Breast epithelium (tissue), 4 donors: ENCODE results near the gene RECQL. TPM values are rescaled to one million over a fixed set of nuclear protein-coding genes. Genes with fewer than 3 reads are reported as not detected.

Experiments used
- DNase-seq, 2 donors: peaks; one replicate each; pipeline ENCODE4 v3.0.0-alpha.2; 2019; ENCODE audit warnings: low spot score in 2 of 2
- H3K27ac ChIP-seq, 2 donors: fragments of 200-600 bp; sonication (generic) in 1 of 2; one replicate each; pipeline ENCODE4 v1.5.1; 2016 to 2019; ENCODE audit warnings: mild to moderate bottlenecking in 1 of 2
- H3K27me3 ChIP-seq, 2 donors: fragments of 200-600 bp; sonication (generic) in 1 of 2; one replicate each; pipeline versions ENCODE4 v1.5.1 to v1.6.0; 2017 to 2019; ENCODE audit warnings: control low read depth in 1 of 2, mild to moderate bottlenecking in 1 of 2
- H3K36me3 ChIP-seq: fragments of 200-600 bp; one replicate; pipeline ENCODE4 v1.5.1; 2019
- H3K4me1 ChIP-seq, 2 donors: fragments of 200-600 bp; sonication (generic); one replicate each; pipeline ENCODE4 v1.5.1; 2016 to 2019; ENCODE audit warnings: control low read depth in 1 of 2
- H3K4me3 ChIP-seq, 3 donors: fragments of 200-600 bp; sonication (generic); 1 replicate in 2 of 3; 2 replicates in 1 of 3; pipeline ENCODE4 v1.5.1; 2016 to 2019; ENCODE audit warnings: mild to moderate bottlenecking in 3 of 3, moderate library complexity in 2 of 3
- H3K9me3 ChIP-seq, 2 donors: fragments of 200-600 bp; sonication (generic) in 1 of 2; one replicate each; pipeline ENCODE4 v1.5.1; 2016 to 2019; ENCODE audit warnings: control low read depth in 1 of 2
- CTCF ChIP-seq, 3 donors: fragments of 450-650 bp; IDR thresholded peaks; one replicate each; pipeline ENCODE4 v1.5.1; 2016 to 2017; ENCODE audit warnings: antibody characterized with exemption in 3 of 3, mild to moderate bottlenecking in 3 of 3, moderate library complexity in 3 of 3
- POLR2A ChIP-seq: fragments of 450-650 bp; IDR thresholded peaks from one replicate; pipeline ENCODE4 v1.6.1; 2016; ENCODE audit warnings: antibody characterized with exemption, mild to moderate bottlenecking, moderate library complexity
- POLR2AphosphoS5 ChIP-seq, 3 donors: sonication (generic); formaldehyde crosslinking; IDR thresholded peaks; one replicate each; pipeline ENCODE4 v1.6.1; 2017; ENCODE audit warnings: antibody characterized with exemption in 3 of 3
- intact Hi-C: fragments of 100-400 bp; cut with DNase I; formaldehyde crosslinking; loops from one replicate; pipeline ENCODE4 v1.15.1; 2023; ENCODE audit warnings: low total_unique reads
- total RNA-seq, 3 donors: library from RNA; depleted of rRNA; stranded (reverse); fragments of >200 nt; gene quantifications; one replicate each; pipeline ENCODE4 v1.1.0, GENCODE V29; 2016

Gene RECQL
- total RNA-seq, 3 donors from 2014 or later: 33.8 to 46.2 (median 37.0) TPM

- no peak for TF ChIP-seq POLR2A
- TF ChIP-seq POLR2AphosphoS5 (IDR thresholded peaks at IDR 0.05): no peak
- no peak for TF ChIP-seq CTCF (IDR thresholded peaks at IDR 0.05)
- Histone ChIP-seq H3K4me1 (no peaks in the 10 kb centered on the region), H3K4me3 (no peak overlapping the region), H3K9me3 (no peaks in the 10 kb centered on the region), H3K27me3 (no peaks in the 10 kb centered on the region), H3K27ac (no peak overlapping the region), H3K36me3 (no peaks in the 10 kb centered on the region)
- intact Hi-C loops: no loop called here
- no peak for DNase-seq
Measured at GRCh38 chr12:21543151-21543550, 41.7 kb upstream of the RECQL start.

- Histone ChIP-seq H3K4me3 (no peak overlapping the region), H3K4me1 (no peaks in the 10 kb centered on the region), H3K36me3 (no peaks in the 10 kb centered on the region), H3K27me3 (no peaks in the 10 kb centered on the region), H3K27ac (no peak overlapping the region), H3K9me3 (no peaks in the 10 kb centered on the region)
- TF ChIP-seq POLR2A (no peak), POLR2AphosphoS5 (IDR thresholded peaks at IDR 0.05) (no peak), CTCF (IDR thresholded peaks at IDR 0.05) (no peak)
- DNase-seq: no peak
- intact Hi-C loops: no loop called here
Measured at GRCh38 chr12:21542403-21542802, 41.0 kb upstream of the RECQL start.

- TF ChIP-seq CTCF (IDR thresholded peaks at IDR 0.05) (no peak), POLR2AphosphoS5 (IDR thresholded peaks at IDR 0.05) (no peak), POLR2A (no peak)
- Histone ChIP-seq H3K4me3 (no peak overlapping the region), H3K9me3 (no peaks in the 10 kb centered on the region), H3K27me3 (no peaks in the 10 kb centered on the region), H3K4me1 (no peaks in the 10 kb centered on the region), H3K27ac (no peak overlapping the region), H3K36me3 (no peaks in the 10 kb centered on the region)
- intact Hi-C loops: no loop called here
- DNase-seq: no peak
Measured at GRCh38 chr12:21541773-21542172, 40.3 kb upstream of the RECQL start.

GRCh38 chr12:21539797-21540196 lies 38.4 kb upstream of the RECQL start:
- Histone ChIP-seq H3K9me3 (no peaks in the 10 kb centered on the region), H3K27me3 (no peaks in the 10 kb centered on the region), H3K27ac (no peak overlapping the region), H3K4me3 (no peak overlapping the region), H3K4me1 (no peaks in the 10 kb centered on the region), H3K36me3 (no peaks in the 10 kb centered on the region)
- intact Hi-C loops: no loop called here
- no peak for DNase-seq
- TF ChIP-seq POLR2AphosphoS5 (IDR thresholded peaks at IDR 0.05) (no peak), CTCF (IDR thresholded peaks at IDR 0.05) (no peak), POLR2A (no peak)

GRCh38 chr12:21538061-21538653 lies 36.7 kb upstream of the RECQL start:
- Histone ChIP-seq H3K4me1 (no peaks in the 10 kb centered on the region), H3K4me3 (no peak overlapping the region), H3K36me3 (no peaks in the 10 kb centered on the region), H3K27me3 (no peaks in the 10 kb centered on the region), H3K27ac (no peak overlapping the region), H3K9me3 (no peaks in the 10 kb centered on the region)
- TF ChIP-seq POLR2AphosphoS5 (IDR thresholded peaks at IDR 0.05): no peak
- TF ChIP-seq POLR2A: no peak
- no peak for TF ChIP-seq CTCF (IDR thresholded peaks at IDR 0.05)
- intact Hi-C loops: no loop called here
- no peak for DNase-seq
